GM19452 (cell line): ENCODE data around the gene ZNF469.
"Not testable (repeated sequence)": the region's sequence is repeated elsewhere in the genome, so short reads cannot be mapped to it uniquely, and the experiment has no call there.

ENCODE experiments used
- ATAC-seq: cut with Tn5 transposase; IDR thresholded peaks from one replicate; pipeline ENCODE4 v1.9.1; 2021; ENCODE audit not compliant: unreplicated experiment

ZNF469 gene

DNA sequence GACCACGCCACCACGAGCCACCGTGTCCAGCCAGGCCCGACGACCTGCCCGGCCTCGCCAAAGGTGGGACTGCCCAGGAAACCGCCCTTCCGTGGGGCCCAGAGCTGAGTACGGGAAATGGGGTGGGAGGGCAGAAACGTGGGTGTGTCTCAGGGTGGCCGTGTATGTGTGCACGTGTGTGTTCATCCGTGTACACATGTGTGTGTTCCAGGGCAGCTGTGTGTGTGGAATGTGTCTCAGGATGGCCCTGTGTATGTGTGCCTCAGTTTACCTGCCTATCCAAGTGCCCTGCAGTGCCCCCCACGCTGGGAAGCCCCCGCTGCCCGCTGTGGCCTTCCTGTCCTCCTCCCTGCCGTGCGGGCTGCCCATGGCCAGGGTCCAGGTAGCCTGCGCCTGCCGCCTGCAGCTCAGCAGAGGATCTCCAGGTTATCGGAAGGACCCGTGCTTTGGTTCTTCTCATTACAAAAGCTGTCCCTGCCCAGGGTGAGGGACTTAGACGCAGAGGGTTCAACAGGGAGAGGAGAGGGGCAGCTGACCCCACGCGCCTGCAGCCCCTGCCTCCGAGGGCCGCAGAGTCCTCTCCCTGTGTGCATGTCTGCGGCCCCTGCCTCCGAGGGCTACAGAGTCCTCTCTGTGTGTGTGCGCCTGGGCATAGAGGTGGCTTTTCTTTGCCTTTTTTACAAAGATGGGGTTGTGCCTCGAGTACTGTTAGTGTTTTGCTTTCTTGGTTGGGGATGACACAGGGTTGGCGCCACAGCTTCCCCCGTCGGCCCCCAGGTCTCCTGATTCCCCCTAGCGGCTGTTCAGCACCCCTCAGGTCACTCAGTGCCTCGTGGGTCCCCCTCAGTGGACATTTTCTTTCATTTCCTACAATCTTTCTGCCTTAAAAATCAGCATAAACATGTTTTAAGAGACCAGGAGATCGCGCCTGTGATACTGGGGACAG lies 23.6 kb downstream of the ZNF469 start:
- no peak for ATAC-seq

DNA sequence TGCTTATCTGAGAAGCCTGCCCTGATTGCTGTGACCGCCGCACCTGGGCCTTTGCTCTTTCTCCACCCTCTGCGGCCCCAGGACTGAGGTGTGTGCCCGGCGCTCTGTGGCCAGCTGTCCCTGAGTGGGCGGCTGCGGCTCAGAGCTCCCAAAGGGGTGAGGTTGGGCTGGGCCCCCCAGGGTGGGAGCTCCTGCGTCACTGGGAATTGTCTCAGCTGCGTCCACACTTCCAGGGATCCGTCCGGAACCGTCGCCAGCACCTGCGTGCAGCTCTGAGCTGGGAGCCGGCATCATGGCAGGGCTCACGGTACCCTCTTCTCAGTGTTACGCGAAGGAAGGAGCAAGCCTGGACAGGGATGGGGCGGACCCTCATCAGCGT lies 24.3 kb downstream of the ZNF469 start:
- no peak for ATAC-seq

DNA sequence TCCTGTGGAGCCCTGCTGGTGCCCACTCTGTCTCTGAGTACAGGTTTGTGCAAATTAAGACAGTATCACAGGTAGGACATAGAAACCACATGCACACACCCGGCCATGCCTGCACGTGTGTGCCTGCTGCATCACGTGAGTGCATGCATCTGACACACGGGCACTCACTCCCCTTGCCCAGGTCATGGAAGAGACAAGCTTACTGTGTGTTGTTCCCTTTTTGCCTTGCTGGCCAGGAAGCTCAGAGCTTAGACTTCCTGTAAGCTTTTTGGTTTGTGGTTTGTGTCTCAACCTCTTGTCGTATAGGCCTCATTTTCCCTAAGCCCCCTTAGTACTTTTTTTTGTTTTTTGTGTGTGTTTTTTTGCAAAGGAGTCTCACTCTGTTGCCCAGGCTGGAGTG lies 25.0 kb downstream of the ZNF469 start:
- ATAC-seq: no peak

DNA sequence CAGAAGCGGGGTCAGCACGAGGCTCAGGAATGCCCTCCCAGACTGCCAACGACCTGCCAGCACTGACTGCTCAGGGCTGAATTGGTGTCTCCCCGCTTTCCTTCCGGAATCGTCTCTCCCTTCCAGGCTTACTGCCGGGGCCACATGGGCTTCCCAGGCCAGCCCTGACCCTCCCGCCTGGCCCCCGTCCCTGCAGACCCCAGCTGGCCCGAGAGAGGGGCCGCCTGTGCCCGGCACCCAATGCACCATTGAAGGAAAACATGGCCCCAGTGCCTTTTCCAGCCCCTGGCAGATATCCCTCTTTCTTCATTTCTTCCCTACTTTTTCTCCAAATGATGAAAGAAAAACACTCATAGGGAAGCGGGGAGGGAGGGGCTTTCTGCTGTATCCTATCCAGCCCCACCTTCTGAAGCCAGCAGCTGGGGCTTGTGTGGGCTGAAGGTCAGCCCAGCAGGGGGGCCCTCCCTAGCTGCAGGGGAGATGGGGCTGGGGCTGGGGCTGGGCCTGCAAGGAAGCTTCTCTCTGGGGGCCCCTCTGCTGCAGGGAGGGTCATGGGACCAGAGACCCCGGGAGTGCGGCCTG lies 25.9 kb downstream of the ZNF469 start:
- no peak for ATAC-seq

DNA sequence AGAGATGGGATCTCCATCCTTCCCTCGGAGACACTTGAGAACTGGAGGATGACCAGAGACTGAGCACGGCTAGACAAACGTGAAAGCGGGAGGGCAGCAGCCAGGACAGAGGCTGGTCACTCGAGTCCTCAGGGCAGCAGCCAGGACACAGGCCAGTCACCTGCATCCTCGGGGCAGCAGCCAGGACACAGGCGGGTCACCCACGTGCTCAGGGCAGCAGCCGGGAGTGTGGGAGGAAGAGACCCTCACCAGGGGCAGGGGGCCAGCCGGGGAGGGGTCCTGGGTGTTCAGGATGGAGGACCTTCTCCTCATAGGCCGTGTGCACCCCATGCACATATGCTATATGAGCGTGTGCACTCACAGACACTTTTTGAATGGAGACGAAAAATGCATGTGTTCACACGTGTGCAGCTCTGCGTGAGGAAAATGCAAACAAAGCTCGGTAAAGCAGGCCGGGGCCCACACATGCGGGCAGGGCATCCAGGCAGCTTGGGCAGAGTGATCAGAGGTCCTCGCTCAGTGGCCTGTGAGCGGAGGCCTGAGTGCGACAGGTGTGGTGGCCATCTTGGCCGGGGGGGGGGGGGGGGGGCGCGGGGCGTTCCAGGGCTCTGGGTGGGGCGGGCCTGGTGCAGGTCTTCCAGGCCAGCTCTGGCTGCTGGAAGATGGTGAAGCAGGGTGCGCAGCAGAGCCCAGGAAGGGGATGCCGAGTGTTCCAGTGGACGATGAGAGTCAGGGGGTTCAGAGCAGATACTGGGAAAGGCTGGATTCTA lies 26.7 kb downstream of the ZNF469 start:
- ATAC-seq: no peak

DNA sequence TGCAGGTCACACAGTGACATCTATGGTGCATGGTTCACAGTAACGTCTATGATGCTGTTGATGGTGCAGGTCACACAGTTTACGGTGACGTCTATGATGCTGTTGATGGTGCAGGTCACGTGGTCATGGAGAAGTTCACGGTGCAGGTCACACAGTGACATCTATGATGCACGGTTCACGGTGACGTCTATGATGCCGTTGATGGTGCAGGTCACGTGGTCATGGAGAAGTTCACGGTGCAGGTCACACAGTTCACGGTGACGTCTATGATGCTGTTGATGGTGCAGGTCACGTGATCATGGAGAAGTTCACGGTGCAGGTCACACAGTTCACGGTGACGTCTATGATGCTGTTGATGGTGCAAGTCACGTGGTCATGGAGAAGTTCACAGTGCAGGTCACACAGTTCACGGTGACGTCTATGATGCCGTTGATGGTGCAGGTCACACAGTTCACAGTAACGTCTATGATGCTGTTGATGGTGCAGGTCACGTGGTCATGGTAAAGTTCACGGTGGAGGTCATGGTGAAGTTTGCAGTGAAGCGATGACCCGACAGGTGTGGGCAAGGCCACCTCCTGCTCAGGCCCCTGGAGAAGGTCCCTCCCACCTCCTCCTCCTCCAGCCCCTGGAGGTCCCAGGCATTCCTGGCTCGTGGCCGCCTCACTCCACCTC lies 27.7 kb downstream of the ZNF469 start:
- not testable (repeated sequence) for ATAC-seq

DNA sequence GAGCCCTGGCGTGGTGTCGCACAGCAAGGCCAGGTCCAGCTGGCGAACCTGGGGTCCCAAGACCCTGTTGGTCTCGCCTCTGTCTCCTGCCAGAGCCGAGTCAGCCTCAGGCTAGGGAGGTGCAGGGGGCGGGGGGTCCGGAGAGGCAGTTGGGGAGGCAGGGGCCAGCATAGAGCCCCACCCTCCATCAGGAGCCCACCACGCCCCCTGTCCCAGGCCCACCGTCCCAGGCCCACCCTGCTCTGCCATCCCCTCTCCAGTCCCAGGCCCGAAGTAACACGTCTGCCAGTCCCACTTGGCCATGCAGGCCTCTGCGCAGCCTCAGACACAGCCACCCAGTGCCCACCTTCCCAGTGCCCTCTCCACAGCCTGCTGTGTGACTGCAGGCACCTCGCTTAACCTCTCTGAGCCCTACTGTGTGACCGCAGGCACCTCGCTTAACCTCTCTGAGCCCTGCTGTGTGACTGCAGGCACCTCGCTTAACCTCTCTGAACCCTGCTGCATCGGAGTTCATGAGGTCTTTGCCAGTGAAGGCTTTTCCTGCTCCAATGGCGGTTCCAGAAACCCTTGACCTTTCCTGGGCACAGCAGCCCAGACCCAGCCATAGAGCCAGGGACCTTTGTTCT lies 29.3 kb downstream of the ZNF469 start:
- ATAC-seq: no peak

DNA sequence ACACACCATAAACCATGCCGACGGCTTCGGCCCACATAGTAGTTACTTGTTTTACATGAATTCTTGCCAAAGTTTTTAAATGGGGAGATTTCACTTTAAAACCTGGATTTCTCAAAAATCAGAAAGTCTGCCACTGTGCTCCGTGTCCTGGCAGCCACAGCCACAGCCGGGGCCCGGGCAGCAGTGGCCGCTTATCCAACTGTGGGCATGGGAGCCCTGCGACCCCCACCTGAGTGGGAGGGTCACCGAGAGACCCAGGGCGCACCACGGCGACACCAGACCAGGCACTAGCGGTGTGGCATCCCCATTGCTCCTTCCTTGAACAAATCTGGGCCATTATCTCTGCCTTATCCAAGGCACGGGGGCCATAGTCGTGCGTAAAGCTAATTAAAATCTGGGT lies 30.0 kb downstream of the ZNF469 start:
- ATAC-seq: no peak

DNA sequence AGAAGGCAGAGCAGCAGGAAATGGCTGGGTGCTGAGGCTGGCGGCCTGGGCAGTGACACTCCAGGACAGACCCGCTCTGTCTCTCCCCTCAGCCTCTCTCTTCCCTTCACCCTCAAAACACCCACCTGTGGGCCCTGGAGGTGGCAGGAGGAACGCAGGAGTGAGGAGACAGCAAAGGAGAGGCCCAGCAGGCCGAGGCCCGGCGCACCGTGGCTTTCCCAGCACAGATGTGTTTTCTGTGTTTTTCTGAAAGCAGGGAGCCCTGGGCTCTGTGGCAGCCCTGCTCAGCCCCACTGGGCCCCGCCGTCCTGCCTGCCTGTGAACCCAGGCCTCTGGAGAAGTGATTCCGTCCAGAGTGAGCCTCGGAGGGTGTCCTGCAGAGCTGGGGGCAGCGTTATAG lies 30.5 kb downstream of the ZNF469 start:
- ATAC-seq: no peak

DNA sequence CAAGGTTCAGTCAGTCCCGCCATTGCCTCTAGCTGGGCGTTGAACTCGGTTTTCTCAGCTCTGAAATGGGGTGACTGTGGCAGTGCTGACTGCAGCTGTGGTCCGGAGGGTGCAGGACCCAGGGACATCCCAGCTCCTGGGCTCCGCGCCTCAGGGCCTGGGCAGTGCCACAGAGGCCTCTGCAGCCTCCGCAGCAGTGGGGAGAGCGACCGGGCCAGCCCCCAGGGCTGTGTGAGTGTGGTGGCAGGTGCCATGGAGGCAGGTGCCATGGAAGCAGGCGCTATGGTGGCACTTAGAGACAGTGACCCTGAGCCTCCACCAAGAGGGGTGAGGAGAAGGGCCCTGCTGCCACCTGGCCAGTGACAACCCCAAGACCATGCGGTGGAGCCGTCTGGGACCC lies 30.9 kb downstream of the ZNF469 start:
- ATAC-seq: no peak

DNA sequence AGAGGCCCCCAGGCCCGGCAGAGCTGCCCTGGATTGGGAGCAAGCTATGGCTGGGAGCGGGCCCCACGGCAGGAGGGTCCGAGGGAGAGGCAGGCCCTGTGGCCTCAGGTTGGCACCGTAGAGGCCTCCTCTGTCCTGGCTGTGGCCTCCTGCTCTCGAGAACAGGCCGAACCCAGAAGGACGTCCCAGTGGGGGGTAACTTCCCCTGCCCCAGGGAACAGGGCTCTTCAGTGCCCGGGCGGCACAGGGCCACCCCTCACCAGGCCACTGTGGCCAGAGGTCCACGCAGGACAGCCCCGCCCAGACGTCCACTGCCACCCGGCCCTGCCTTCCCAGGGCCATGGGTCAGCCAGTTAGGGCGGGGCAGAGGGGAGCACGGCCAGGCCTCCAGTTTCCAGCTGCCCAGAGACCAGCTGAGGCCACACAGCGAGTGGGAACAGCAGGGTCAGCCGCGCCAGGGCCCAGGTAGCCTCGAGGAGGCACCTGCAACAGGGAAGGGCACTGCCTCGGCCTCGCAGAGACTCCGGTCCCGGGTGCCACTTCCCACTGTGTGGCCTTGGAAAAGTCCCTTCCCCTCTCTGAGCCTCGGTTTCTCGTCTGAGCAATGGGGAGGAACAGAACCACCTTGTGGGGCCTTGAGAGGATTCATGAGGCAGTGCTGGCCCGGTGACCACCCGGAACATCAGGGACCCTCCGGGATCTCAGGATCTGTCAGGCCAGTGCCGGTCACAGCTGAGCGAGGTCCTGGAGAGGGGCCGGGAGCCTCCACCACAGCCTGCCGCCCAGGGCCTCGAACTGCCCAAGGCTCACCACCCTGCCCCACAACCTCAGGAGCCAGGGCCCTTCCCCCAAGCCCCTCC lies 32.0 kb downstream of the ZNF469 start:
- no peak for ATAC-seq

DNA sequence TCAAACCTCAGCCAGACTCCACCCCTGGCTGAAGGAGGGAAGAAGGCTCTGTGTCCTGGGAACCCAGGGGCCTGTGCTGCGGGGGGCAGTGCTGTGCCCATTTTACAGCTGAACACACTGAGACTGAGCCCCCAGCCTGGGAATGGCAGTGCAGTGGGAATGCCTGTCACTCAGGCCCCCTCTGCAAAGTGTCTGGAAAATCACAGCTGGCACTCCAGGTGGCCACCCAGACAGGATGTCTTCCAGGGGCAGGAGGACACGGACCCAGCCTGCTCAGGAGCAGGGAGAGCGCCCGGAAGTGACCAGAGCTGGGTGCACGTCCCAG lies 32.6 kb downstream of the ZNF469 start:
- no peak for ATAC-seq

DNA sequence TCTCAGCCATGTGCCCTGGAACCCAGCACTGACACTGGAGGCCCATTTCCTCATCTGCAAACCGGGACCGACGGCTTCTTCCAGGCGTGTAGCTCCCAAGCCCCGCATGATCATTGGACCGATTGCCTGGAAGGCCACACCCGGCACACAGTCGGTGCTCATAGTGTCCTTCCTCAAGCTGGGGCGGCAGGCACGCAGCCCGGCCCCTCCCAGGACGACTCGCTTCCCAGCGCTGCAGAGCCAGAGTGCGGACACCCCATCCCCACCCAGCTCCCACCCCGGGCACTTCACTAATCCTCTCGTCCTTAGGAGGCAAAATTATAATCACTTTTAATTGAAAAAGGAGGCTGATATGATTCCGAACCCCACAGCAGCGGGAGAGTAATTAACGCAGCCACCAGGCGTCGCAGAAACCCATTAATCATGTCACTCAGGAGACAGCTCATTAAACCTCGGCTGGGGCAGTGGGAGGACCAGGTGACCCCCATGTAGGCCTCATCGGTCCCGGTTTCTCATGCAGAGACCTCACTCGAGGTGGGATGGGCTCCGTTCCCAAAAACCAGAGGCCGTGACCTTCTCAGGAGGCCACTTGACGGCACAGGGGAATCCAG lies 33.1 kb downstream of the ZNF469 start:
- ATAC-seq: no peak

DNA sequence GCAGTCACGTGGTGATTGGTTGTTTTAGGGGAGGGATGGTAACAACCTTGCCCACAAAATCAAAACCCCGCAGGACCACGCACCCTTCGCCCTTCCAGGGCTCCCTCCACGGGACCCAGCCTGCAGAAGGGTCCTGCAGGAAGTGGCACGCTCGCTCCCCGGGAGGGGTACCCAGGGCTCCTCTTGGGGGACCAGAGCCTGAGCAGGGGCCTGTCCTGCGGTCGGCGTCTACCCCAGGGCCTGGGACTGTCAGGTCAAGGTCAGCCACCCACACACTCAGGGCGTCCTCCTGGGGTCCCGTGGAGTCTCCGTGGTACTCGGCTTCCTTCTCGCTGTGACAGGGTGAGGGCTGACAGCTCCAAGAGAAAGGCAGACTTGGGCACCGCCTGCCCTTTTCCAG lies 33.9 kb downstream of the ZNF469 start:
- ATAC-seq: no peak

DNA sequence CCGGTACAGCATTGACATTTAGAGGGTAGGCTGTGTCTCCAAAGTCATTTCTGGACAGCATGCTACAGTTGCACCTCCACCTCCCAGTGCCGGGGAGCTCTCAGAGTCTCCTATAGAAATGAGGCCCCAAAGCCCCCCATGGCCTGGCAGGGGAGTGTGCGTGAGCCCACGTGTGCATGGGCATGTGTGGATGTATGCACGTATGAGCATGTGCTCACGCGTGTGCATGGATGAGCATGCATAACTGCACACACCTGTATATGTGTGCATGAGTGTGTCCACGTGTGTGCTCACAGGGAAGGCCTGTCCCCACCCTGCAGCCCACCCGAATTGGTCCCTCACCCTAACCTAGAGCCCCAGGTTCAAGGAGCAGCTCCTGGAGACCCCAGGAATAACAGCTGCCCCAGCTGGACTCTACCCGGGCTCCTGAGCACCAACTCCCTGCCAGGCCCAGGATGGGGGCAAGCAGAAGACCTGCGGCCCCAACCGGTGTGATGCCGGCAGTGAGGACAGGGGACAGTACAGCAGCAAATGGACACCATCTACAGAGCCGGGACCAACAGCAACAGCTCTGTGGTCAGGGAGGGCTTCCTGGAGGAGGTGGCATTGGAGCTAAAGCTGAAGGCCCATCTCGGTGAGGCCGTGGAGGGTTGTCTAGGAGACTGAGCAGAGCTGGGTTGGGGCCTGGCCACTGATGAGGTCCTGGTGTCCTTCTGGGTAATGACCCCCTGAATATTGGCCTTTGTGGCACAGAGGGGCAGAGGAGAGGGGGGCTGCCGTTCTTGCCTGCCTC lies 35.1 kb downstream of the ZNF469 start:
- ATAC-seq: no peak

DNA sequence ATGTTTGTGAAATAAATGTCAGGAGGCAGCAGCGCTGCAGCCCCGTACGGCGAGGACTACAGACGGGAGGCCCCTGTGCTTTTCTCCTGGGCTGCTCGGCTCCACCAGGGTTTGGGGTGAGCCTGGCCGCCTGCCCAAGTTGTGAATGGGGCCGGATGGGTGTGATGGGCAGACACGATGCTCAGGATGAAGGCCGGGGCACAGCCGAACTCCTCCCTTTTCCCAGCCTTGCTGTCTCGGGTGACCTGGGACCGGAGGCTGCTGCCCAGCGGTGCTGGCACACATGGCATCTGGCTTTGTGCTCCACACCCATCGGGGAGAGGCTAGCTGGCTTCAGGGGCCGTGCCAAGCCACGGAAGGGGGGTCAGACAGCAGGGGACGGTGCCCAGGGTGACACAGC lies 36.1 kb downstream of the ZNF469 start:
- ATAC-seq: no peak

DNA sequence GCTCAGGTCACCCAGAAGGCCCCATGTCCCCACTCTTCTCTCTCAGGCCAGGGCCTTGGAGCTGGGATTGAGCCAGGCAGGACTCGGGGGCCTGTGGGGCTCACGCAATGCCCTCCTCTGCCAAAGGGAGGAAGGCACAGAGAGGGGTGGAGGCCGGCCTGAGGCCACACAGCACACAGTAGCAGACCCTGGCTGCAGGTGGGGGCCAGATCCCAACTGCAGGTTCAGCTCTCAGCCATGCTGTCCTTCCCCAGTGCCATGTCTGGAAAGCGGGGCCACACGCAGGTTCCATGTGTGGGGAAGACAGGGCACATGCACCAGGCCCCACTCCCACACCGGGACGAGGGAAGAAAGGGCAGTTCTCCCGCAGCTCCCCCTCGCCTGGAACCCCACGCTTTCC lies 37.0 kb downstream of the ZNF469 start:
- no peak for ATAC-seq

DNA sequence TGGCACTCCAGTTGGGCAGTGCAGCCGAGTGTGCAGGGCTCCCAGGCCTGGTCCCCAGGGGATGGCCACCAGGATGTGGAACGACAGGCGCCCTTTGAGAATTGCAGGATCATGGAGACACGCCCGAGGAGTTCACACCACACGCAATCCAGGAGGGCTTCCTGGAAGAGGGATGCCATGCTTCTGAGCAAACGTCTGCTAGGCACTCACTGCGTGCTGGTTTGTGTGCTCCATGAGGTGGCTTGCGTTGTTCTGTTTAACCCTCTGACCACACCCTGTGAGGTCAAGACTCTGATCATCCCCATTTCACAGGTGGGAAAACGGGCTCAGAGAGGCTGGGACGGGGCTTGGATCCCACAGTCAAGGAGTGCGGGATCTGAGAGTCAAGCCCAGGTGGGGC lies 37.7 kb downstream of the ZNF469 start:
- no peak for ATAC-seq

DNA sequence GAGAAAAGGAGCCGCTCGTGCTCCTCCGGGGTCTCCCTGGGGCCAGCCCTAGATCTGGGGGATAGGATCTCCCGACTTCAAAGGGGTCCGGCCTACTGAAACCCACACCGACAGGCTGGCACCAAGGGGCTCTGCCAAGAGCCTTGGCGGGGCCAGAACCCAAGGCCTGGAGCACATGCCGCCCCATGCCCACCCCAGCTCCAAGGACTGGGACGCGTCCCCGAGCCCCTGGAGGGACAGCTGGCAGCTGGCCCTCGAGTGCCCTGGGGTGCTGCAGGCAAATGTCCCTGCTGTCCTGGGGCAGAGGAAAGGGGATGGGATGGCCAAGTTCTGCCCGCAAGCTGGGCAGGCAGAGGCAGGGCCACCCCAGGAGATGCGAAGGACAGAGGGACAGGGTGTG lies 38.5 kb downstream of the ZNF469 start:
- no peak for ATAC-seq
